ENCODE results near the gene LRRTM4.
"Not testable (repeated sequence)": the region's sequence is repeated elsewhere in the genome, so short reads cannot be mapped to it uniquely, and the experiment has no call there.

LRRTM4 gene

GRCh38 chr2:77142141-77142540 lies 380.0 kb downstream of the LRRTM4 start:
- H3K4me3 ChIP-seq (ENCODE audit: low read length), result no peak overlapping the region
- TF ChIP-seq ZNF274 (IDR thresholded peaks at IDR 0.05; ENCODE audit: low read depth, low read length), result no peak

- not testable (repeated sequence) for H3K4me3 ChIP-seq (ENCODE audit: low read length)
Measured at GRCh38 chr2:77128479-77128878, 393.7 kb downstream of the LRRTM4 start.

GRCh38 chr2:77127345-77127744 lies 394.8 kb downstream of the LRRTM4 start:
- TF ChIP-seq ZNF274 (IDR thresholded peaks at IDR 0.05; ENCODE audit: low read depth, low read length), result no peak
- H3K4me3 ChIP-seq (ENCODE audit: low read length), result no peak overlapping the region

GRCh38 chr2:77121518-77121917 lies 400.7 kb downstream of the LRRTM4 start:
- no peak for TF ChIP-seq ZNF274 (IDR thresholded peaks at IDR 0.05; ENCODE audit: low read depth, low read length)
- H3K4me3 ChIP-seq (ENCODE audit: low read length), result no peak overlapping the region

- no peak overlapping the region for H3K4me3 ChIP-seq (ENCODE audit: low read length)
- no peak for TF ChIP-seq ZNF274 (IDR thresholded peaks at IDR 0.05; ENCODE audit: low read depth, low read length)
Measured at GRCh38 chr2:77119333-77119732, 402.8 kb downstream of the LRRTM4 start.

- no peak overlapping the region for H3K4me3 ChIP-seq (ENCODE audit: low read length)
- no peak for TF ChIP-seq ZNF274 (IDR thresholded peaks at IDR 0.05; ENCODE audit: low read depth, low read length)
Measured at GRCh38 chr2:77108915-77109314, 413.3 kb downstream of the LRRTM4 start.

GRCh38 chr2:77105008-77105407 lies 417.2 kb downstream of the LRRTM4 start:
- no peak for TF ChIP-seq ZNF274 (IDR thresholded peaks at IDR 0.05; ENCODE audit: low read depth, low read length)
- no peak overlapping the region for H3K4me3 ChIP-seq (ENCODE audit: low read length)

- TF ChIP-seq ZNF274 (IDR thresholded peaks at IDR 0.05; ENCODE audit: low read depth, low read length), result no peak
Measured at GRCh38 chr2:77104554-77104953, 417.6 kb downstream of the LRRTM4 start.

GRCh38 chr2:77102927-77103326 lies 419.2 kb downstream of the LRRTM4 start:
- TF ChIP-seq ZNF274 (IDR thresholded peaks at IDR 0.05; ENCODE audit: low read depth, low read length), result no peak
- H3K4me3 ChIP-seq (ENCODE audit: low read length), result no peak overlapping the region

More at GRCh38 chr2:77104554-77104953, 417.6 kb downstream of the LRRTM4 start:
- no peak overlapping the region for H3K4me3 ChIP-seq (ENCODE audit: low read length)

GRCh38 chr2:77101796-77102452 lies 420.3 kb downstream of the LRRTM4 start:
- no peak overlapping the region for H3K4me3 ChIP-seq (ENCODE audit: low read length)
- no peak for TF ChIP-seq ZNF274 (IDR thresholded peaks at IDR 0.05; ENCODE audit: low read depth, low read length)

GRCh38 chr2:77099961-77100360 lies 422.2 kb downstream of the LRRTM4 start:
- no peak for TF ChIP-seq ZNF274 (IDR thresholded peaks at IDR 0.05; ENCODE audit: low read depth, low read length)
- H3K4me3 ChIP-seq (ENCODE audit: low read length), result no peak overlapping the region

GRCh38 chr2:77095525-77095924 lies 426.7 kb downstream of the LRRTM4 start:
- H3K4me3 ChIP-seq (ENCODE audit: low read length), result not testable (repeated sequence)

- no peak overlapping the region for H3K4me3 ChIP-seq (ENCODE audit: low read length)
- no peak for TF ChIP-seq ZNF274 (IDR thresholded peaks at IDR 0.05; ENCODE audit: low read depth, low read length)
Measured at GRCh38 chr2:77095096-77095495, 427.1 kb downstream of the LRRTM4 start.

GRCh38 chr2:77088424-77088823 lies 433.8 kb downstream of the LRRTM4 start:
- not testable (repeated sequence) for H3K4me3 ChIP-seq (ENCODE audit: low read length)

GRCh38 chr2:77087987-77088414 lies 434.2 kb downstream of the LRRTM4 start:
- TF ChIP-seq ZNF274 (IDR thresholded peaks at IDR 0.05; ENCODE audit: low read depth, low read length), result no peak
- no peak overlapping the region for H3K4me3 ChIP-seq (ENCODE audit: low read length)

- TF ChIP-seq ZNF274 (IDR thresholded peaks at IDR 0.05; ENCODE audit: low read depth, low read length), result no peak
- no peak overlapping the region for H3K4me3 ChIP-seq (ENCODE audit: low read length)
Measured at GRCh38 chr2:77086478-77086877, 435.7 kb downstream of the LRRTM4 start.
